Nephron progenitor cell (in vitro differentiated cells): ENCODE measurements around the gene CCDC88A.

ENCODE experiments used
- DNase-seq: peaks from one replicate; pipeline ENCODE4 v3.0.0; 2021
- H3K27ac Mint-ChIP-seq: 2 replicates; pipeline ENCODE4 v1.8.0; 2021; ENCODE audit warnings: mild to moderate bottlenecking, moderate library complexity, mixed read lengths
- H3K27me3 Mint-ChIP-seq: 2 replicates; pipeline ENCODE4 v1.8.0; 2021; ENCODE audit warnings: mild to moderate bottlenecking, low read depth, mixed read lengths; ENCODE audit not compliant: poor library complexity
- H3K36me3 Mint-ChIP-seq: 2 replicates; pipeline ENCODE4 v1.8.0; 2021; ENCODE audit warnings: low read depth, mixed read lengths
- H3K4me1 Mint-ChIP-seq: 2 replicates; pipeline ENCODE4 v1.8.0; 2021; ENCODE audit warnings: mixed read lengths
- H3K4me3 Mint-ChIP-seq: 2 replicates; pipeline ENCODE4 v1.8.0; 2021; ENCODE audit warnings: mild to moderate bottlenecking, moderate library complexity, mixed read lengths
- H3K9me3 Mint-ChIP-seq: 2 replicates; pipeline ENCODE4 v1.8.0; 2021; ENCODE audit warnings: mild to moderate bottlenecking, moderate library complexity, mixed read lengths
- CTCF ChIP-seq: fragments of 200-600 bp; sonication (generic); IDR thresholded peaks from 2 replicates; pipeline ENCODE4 v1.5.0; 2021; ENCODE audit warnings: antibody characterized with exemption

The CCDC88A gene

GRCh38 chr2:55351672-55352071, 68.0 kb downstream of the CCDC88A start:
- no peaks in the 10 kb centered on the region for H3K4me1 Mint-ChIP-seq
- TF ChIP-seq CTCF: no peak

GRCh38 chr2:55345064-55345463, 74.6 kb downstream of the CCDC88A start:
- DNase-seq: no peak
- H3K9me3 Mint-ChIP-seq: no peaks in the 10 kb centered on the region
- no peaks in the 10 kb centered on the region for H3K27me3 Mint-ChIP-seq
- no peaks in the 10 kb centered on the region for H3K4me1 Mint-ChIP-seq
- H3K4me3 Mint-ChIP-seq: no peak overlapping the region
- TF ChIP-seq CTCF: no peak
- H3K36me3 Mint-ChIP-seq: peaks cover 76% of the 10 kb centered on the region
- H3K27ac Mint-ChIP-seq: no peak overlapping the region

More at GRCh38 chr2:55351672-55352071, 68.0 kb downstream of the CCDC88A start:
- Mint-ChIP-seq H3K4me3 (no peak overlapping the region), H3K27me3 (no peaks in the 10 kb centered on the region), H3K9me3 (peaks cover 19% of the 10 kb centered on the region), H3K36me3 (peaks cover 84% of the 10 kb centered on the region), H3K27ac (no peak overlapping the region)
- no peak for DNase-seq

- Mint-ChIP-seq H3K36me3 (peaks cover 49% of the 10 kb centered on the region), H3K9me3 (no peaks in the 10 kb centered on the region), H3K27me3 (no peaks in the 10 kb centered on the region), H3K4me3 (no peak overlapping the region), H3K4me1 (no peaks in the 10 kb centered on the region), H3K27ac (no peak overlapping the region)
- no peak for TF ChIP-seq CTCF
- DNase-seq: no peak
These were observed 81.4 kb downstream of the CCDC88A start for GRCh38 chr2:55338268-55338667.

GRCh38 chr2:55334728-55335127, 84.9 kb downstream of the CCDC88A start:
- Mint-ChIP-seq H3K27me3 (no peaks in the 10 kb centered on the region), H3K9me3 (no peaks in the 10 kb centered on the region), H3K4me1 (no peaks in the 10 kb centered on the region), H3K4me3 (no peak overlapping the region), H3K27ac (peak overlapping the region; percentile 94), H3K36me3 (peaks cover 59% of the 10 kb centered on the region)
- no peak for DNase-seq
- no peak for TF ChIP-seq CTCF

GRCh38 chr2:55330541-55331297, 88.9 kb downstream of the CCDC88A start:
- Mint-ChIP-seq H3K36me3 (peaks cover 90% of the 10 kb centered on the region), H3K27ac (no peak overlapping the region), H3K9me3 (peaks cover 3% of the 10 kb centered on the region), H3K4me1 (no peaks in the 10 kb centered on the region), H3K27me3 (no peaks in the 10 kb centered on the region), H3K4me3 (no peak overlapping the region)
- DNase-seq: no peak
- TF ChIP-seq CTCF: no peak
